GM19467 (cell line): ENCODE results near the gene PTPA.
"Not testable (repeated sequence)": the region's sequence is repeated elsewhere in the genome, so short reads cannot be mapped to it uniquely, and the experiment has no call there.

Experiments used
- ATAC-seq: cut with Tn5 transposase; IDR thresholded peaks from one replicate; pipeline ENCODE4 v1.9.1; 2021; ENCODE audit warnings: mild to moderate bottlenecking, moderate library complexity; ENCODE audit not compliant: unreplicated experiment

PTPA gene

GRCh38 chr9:129108805-129109536 is 2.2 kb upstream of the PTPA start:
- ATAC-seq = no peak

DNA sequence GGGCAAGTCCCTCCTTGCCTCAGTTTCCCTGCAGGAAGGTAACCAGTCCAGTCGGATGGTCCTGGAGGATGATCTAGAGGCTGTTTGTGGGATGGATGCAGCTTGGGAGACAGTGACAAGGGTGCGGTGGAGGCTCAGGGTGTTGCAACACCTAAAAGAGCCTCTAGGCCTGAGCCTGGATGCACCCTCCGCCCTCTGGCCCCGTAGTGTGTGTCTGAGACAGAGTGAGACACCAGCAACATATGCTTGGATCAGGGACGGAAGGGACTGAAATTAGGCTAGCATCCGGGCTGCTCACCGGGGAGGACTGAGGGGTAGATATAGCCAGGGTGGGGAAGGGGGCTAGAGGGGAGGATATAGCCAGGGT is 1.7 kb upstream of the PTPA start:
- no peak for ATAC-seq

DNA sequence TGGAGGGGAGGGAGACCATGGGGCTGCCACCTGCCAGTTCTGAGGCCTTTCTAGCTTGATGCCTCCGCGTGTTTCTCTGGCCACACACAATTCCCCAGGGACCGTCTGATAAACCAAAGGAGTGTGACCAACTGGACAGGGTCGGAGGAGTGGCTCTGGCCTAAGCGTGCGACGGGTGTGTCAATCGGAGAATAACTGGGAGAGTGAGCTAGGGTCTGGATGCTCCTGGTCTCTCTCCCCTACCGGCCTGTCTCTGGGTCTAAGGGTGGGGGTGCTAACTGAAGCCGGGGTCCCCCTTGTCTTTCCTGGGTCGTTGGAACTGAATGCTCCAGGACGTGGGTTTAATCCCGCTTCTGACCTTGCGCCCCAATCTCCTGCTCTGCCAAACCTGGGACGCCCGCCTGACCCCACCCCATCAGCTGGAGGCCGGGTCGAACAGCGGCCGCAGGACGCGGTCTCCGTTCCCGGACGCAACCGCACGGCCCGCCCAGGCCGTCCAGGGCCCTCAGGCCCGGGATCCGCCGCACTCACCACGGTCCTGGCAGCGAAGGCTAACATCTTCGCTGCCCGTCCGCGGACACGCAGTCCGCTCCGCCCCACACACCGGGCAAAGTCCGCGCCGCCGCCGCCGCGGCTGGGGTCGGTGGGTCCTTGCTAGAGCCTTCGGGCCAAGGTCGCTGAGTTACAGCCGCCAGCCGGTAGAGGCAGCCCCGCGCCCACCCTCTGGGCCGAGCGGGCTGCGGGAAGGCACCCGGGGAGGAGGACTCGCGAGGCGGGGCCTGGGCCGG is 1.1 kb upstream of the PTPA start:
- peak; percentile 4 for ATAC-seq

- peak; percentile 2 for ATAC-seq
These were observed 425 bp downstream of the PTPA start for GRCh38 chr9:129111528-129112151.

- ATAC-seq = not testable (repeated sequence)
These were observed 1.3 kb downstream of the PTPA start for GRCh38 chr9:129112526-129112925.

DNA sequence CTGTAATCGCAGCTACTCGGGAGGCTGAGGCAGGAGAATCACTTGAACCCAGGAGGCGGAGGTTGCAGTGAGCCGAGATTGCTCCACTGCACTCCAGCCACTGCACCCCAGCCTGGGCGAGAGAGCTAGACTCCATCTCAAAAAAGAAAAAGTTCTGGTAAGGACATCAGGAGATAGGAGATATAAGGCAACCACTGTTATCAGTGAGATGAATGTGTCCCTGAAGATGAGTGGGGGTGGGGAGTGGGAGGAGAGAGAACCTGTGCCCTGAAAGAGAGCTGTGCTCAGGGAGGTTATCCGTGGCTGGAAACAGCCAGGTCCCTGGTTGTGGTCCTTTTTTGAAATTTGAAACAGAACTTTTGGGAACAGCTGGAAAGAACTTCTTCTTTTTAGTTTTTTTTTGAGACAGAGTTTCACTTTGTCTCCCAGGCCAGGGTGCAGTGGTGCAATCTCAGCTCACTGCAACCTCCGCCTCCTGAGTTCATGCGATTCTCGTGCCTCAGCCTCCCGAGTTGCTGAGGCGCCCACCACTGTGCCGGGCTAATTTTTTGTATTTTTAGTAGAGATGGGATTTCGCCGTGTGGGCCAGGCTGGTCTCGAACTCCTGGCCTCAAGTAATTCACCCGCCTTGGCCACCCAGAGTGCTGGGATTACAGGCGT is 2.6 kb downstream of the PTPA start:
- no peak for ATAC-seq

- no peak for ATAC-seq
These were observed 7.6 kb downstream of the PTPA start for GRCh38 chr9:129118799-129119198.

- no peak for ATAC-seq
These were observed 10.3 kb downstream of the PTPA start for GRCh38 chr9:129121483-129121882.

- no peak for ATAC-seq
These were observed 10.9 kb downstream of the PTPA start for GRCh38 chr9:129122133-129122532.

DNA sequence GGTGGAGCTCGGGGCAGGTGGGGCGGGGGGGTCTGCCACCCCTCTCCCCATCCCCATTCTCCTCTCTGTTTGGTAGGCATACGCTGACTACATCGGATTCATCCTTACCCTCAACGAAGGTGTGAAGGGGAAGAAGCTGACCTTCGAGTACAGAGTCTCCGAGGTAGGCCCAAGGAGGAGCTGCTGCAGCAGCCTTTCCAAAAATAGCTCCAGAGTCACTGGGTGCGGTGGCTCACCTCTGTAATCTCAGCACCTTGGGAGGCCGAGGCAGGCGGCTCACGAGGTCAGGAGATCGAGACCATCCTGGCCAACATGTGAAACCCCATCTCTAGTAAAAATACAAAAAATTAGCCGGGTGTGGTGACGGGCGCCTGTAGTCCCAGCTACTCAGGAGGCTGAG is 11.8 kb downstream of the PTPA start:
- ATAC-seq = not testable (repeated sequence)

- no peak for ATAC-seq
These were observed 13.4 kb downstream of the PTPA start for GRCh38 chr9:129124506-129125069.

DNA sequence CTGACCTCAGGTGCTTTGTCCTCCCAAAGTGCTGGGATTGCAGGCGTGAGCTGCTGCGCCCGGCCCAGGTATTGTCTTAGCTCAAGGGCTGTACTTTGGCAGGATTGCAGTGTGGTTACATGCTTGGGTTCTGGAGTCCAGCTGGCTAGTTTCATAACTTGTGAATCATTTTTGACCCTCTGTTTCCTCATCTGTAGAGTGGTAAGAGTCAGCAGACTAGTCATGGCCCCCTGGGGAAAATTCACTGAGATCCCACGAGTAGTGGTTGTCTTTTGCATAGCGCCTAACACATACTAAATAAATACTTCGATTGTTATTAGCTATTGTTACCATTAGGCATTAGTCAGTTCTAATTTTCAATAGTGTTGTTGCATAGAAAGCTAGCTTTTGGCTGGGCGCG is 14.3 kb downstream of the PTPA start:
- ATAC-seq = no peak

GRCh38 chr9:129126749-129127618 is 15.8 kb downstream of the PTPA start:
- no peak for ATAC-seq

- no peak for ATAC-seq
These were observed 17.5 kb downstream of the PTPA start for GRCh38 chr9:129128689-129129088.

- ATAC-seq = not testable (repeated sequence)
These were observed 19.1 kb downstream of the PTPA start for GRCh38 chr9:129130271-129130670.

DNA sequence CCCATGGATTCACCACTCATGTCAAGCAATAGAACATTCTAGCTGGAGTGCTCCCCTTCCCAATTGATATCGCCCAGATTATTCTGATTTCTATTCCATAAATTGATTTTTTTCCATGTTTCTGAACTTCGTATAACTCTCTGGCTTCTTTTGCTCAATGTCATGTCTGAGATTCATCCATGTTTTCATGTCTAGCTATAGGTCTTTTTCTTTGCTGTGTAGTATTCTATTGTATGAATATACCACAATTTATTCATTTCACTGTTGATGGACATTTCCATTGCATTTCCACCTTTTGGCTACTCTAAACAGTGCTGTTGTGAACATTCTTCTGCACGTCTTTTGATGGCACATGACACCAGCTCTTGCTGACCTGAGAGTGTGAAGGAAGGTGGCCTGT is 19.6 kb downstream of the PTPA start:
- no peak for ATAC-seq

GRCh38 chr9:129131300-129132145 is 20.3 kb downstream of the PTPA start:
- ATAC-seq = peak; percentile 63

DNA sequence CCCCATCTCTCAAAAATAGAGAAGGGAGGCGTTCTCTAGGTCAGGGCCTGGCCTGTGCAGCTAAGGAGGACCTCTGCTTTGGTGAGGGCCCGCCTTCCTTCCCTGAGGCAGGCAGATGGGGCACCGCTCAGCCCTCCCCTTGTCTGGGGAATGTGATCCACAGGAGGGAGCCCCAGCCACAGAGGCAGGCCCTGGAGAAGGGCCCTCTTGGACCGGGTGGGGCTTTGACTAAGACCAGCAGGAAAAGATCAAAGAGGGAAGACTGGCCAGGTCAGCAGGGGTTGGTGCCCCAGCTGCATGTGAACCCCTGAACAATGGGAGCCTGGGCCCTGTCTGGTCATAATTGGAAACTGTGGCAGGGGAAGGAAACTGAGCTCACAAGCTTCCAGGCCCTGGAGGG is 21.9 kb downstream of the PTPA start:
- no peak for ATAC-seq

GRCh38 chr9:129135476-129135875 is 24.3 kb downstream of the PTPA start:
- no peak for ATAC-seq
